Activated naive CD4-positive, alpha-beta T cell treated with anti-CD3 and anti-CD28 coated beads, Interleukin-2, amount 50 U/mL, for 72 hours (primary cell): ENCODE results near the gene FIBCD1. TPM values are rescaled to one million over a fixed set of nuclear protein-coding genes. Genes with fewer than 3 reads are reported as not detected.

Experiments used
- ATAC-seq, 2 donors: fragments of 150-1000 bp; cut with Tn5 transposase; 2 replicates each; pipeline ENCODE4 v1.10.0; 2021; ENCODE audit warnings: mild to moderate bottlenecking in 2 of 2, moderate library complexity in 2 of 2
- DNase-seq, 2 donors: peaks; one replicate each; pipeline ENCODE4 v3.0.0; 2021 to 2022; ENCODE audit warnings: low spot score in 2 of 2
- H3K27ac Mint-ChIP-seq, 2 donors: one replicate each; pipeline ENCODE4 v1.8.0; 2022; ENCODE audit warnings: mild to moderate bottlenecking in 2 of 2, mixed read lengths in 2 of 2
- H3K36me3 Mint-ChIP-seq, 2 donors: one replicate each; pipeline ENCODE4 v1.8.0; 2022; ENCODE audit warnings: mixed read lengths in 2 of 2
- H3K9me3 Mint-ChIP-seq, 2 donors: one replicate each; pipeline ENCODE4 v1.8.0; 2022; ENCODE audit warnings: mixed read lengths in 2 of 2
- total RNA-seq, 2 donors: library from RNA; stranded (reverse); gene quantifications; one replicate each; pipeline ENCODE4 v1.2.3, GENCODE V29; 2022

Gene FIBCD1
- total RNA-seq, 2 donors from 2014 or later = not detected

GRCh38 chr9:130888146-130888885 lies 50.7 kb downstream of the FIBCD1 start:
- peak overlapping the region; percentile 9 to 88 for H3K27ac Mint-ChIP-seq
- H3K9me3 Mint-ChIP-seq = no peaks in the 10 kb centered on the region
- DNase-seq (no peak), ATAC-seq (no peak)
- H3K36me3 Mint-ChIP-seq = no peaks in the 10 kb centered on the region

- Mint-ChIP-seq H3K9me3 (no peaks in the 10 kb centered on the region), H3K27ac (peak overlapping the region; percentile 20 to 88), H3K36me3 (no peaks in the 10 kb centered on the region)
- ATAC-seq (no peak), DNase-seq (no peak)
Observed at GRCh38 chr9:130887494-130888144, 51.4 kb downstream of the FIBCD1 start.

- H3K36me3 Mint-ChIP-seq = no peaks in the 10 kb centered on the region
- no peaks in the 10 kb centered on the region for H3K9me3 Mint-ChIP-seq
- no peak for DNase-seq
- peak overlapping the region; percentile 88 to 89 for H3K27ac Mint-ChIP-seq
- ATAC-seq = no peak
Observed at GRCh38 chr9:130886981-130887380, 52.1 kb downstream of the FIBCD1 start.

- H3K9me3 Mint-ChIP-seq = no peaks in the 10 kb centered on the region
- H3K27ac Mint-ChIP-seq = peak overlapping the region; percentile 68 to 88
- peaks cover 6% of the 10 kb centered on the region in 2 donors for H3K36me3 Mint-ChIP-seq
Observed at GRCh38 chr9:130885484-130886375, 53.3 kb downstream of the FIBCD1 start.

GRCh38 chr9:130884542-130885483 lies 54.2 kb downstream of the FIBCD1 start:
- no peak for DNase-seq
- Mint-ChIP-seq H3K36me3 (peaks cover 7% of the 10 kb centered on the region in 2 donors), H3K9me3 (no peaks in the 10 kb centered on the region), H3K27ac (no peak overlapping the region)
- ATAC-seq = no peak

More at GRCh38 chr9:130885484-130886375, 53.3 kb downstream of the FIBCD1 start:
- no peak for ATAC-seq
- DNase-seq = no peak

GRCh38 chr9:130884111-130884531 lies 54.9 kb downstream of the FIBCD1 start:
- DNase-seq (no peak), ATAC-seq (no peak)
- Mint-ChIP-seq H3K9me3 (no peaks in the 10 kb centered on the region), H3K36me3 (peaks cover 7% of the 10 kb centered on the region in 2 donors), H3K27ac (no peak overlapping the region)

- Mint-ChIP-seq H3K9me3 (no peaks in the 10 kb centered on the region), H3K27ac (peak overlapping the region in 1 of 2 donors; percentile 55), H3K36me3 (peaks cover 7% of the 10 kb centered on the region in 2 donors)
- ATAC-seq (no peak), DNase-seq (no peak)
Observed at GRCh38 chr9:130883479-130883878, 55.6 kb downstream of the FIBCD1 start.

GRCh38 chr9:130882696-130883225 lies 56.3 kb downstream of the FIBCD1 start:
- ATAC-seq (peak in 1 of 2 donors; percentile 20), DNase-seq (no peak)
- Mint-ChIP-seq H3K9me3 (no peaks in the 10 kb centered on the region), H3K27ac (no peak overlapping the region), H3K36me3 (peaks cover 7% of the 10 kb centered on the region in 2 donors)

- Mint-ChIP-seq H3K36me3 (peaks cover 7% of the 10 kb centered on the region in 2 donors), H3K9me3 (no peaks in the 10 kb centered on the region), H3K27ac (peak overlapping the region in 1 of 2 donors; percentile 9)
- DNase-seq = no peak
- no peak for ATAC-seq
Observed at GRCh38 chr9:130881516-130881915, 57.5 kb downstream of the FIBCD1 start.

GRCh38 chr9:130880599-130881220 lies 58.3 kb downstream of the FIBCD1 start:
- no peak overlapping the region for H3K27ac Mint-ChIP-seq

GRCh38 chr9:130879863-130880411 lies 59.1 kb downstream of the FIBCD1 start:
- DNase-seq (no peak), ATAC-seq (no peak)
- Mint-ChIP-seq H3K9me3 (no peaks in the 10 kb centered on the region), H3K27ac (no peak overlapping the region), H3K36me3 (peaks cover 7% of the 10 kb centered on the region in 2 donors)

More at GRCh38 chr9:130880599-130881220, 58.3 kb downstream of the FIBCD1 start:
- DNase-seq (no peak), ATAC-seq (no peak)
- no peaks in the 10 kb centered on the region for H3K9me3 Mint-ChIP-seq
- peaks cover 7% of the 10 kb centered on the region in 2 donors for H3K36me3 Mint-ChIP-seq

- Mint-ChIP-seq H3K36me3 (peaks cover 7 to 12% of the 10 kb centered on the region in 2 donors), H3K27ac (no peak overlapping the region), H3K9me3 (no peaks in the 10 kb centered on the region)
- no peak for ATAC-seq
- no peak for DNase-seq
Observed at GRCh38 chr9:130878295-130878694, 60.8 kb downstream of the FIBCD1 start.

GRCh38 chr9:130877300-130877699 lies 61.7 kb downstream of the FIBCD1 start:
- ATAC-seq = no peak
- no peak overlapping the region for H3K27ac Mint-ChIP-seq
- H3K9me3 Mint-ChIP-seq = no peaks in the 10 kb centered on the region
- peaks cover 7 to 12% of the 10 kb centered on the region in 2 donors for H3K36me3 Mint-ChIP-seq
- DNase-seq = no peak

- DNase-seq = no peak
- H3K27ac Mint-ChIP-seq = peak overlapping the region in 1 of 2 donors; percentile 26
- H3K9me3 Mint-ChIP-seq = no peaks in the 10 kb centered on the region
- peaks cover 0 to 10% of the 10 kb centered on the region in 2 donors for H3K36me3 Mint-ChIP-seq
- no peak for ATAC-seq
Observed at GRCh38 chr9:130874783-130875182, 64.3 kb downstream of the FIBCD1 start.

GRCh38 chr9:130873966-130874365 lies 65.1 kb downstream of the FIBCD1 start:
- Mint-ChIP-seq H3K36me3 (peaks cover 0 to 10% of the 10 kb centered on the region in 2 donors), H3K27ac (no peak overlapping the region), H3K9me3 (no peaks in the 10 kb centered on the region)
- DNase-seq = no peak
- no peak for ATAC-seq
